Body of pancreas (tissue), 4 donors: ENCODE results near the gene DOP1B.

Experiments
- CTCF ChIP-seq, 7 experiments: fragments of 450-650 bp in 4 of 7; fragments of 200-600 bp in 3 of 7; sonication (generic) in 3 of 7; IDR thresholded peaks; one replicate each; pipeline ENCODE4 v1.5.1; 2016 to 2019; ENCODE audit warnings: antibody characterized with exemption in 7 of 7
- POLR2A ChIP-seq, 3 donors: fragments of 450-650 bp; IDR thresholded peaks; one replicate each; pipeline ENCODE4 v1.6.1; 2016; ENCODE audit warnings: antibody characterized with exemption in 3 of 3, mild to moderate bottlenecking in 2 of 3

DNA sequence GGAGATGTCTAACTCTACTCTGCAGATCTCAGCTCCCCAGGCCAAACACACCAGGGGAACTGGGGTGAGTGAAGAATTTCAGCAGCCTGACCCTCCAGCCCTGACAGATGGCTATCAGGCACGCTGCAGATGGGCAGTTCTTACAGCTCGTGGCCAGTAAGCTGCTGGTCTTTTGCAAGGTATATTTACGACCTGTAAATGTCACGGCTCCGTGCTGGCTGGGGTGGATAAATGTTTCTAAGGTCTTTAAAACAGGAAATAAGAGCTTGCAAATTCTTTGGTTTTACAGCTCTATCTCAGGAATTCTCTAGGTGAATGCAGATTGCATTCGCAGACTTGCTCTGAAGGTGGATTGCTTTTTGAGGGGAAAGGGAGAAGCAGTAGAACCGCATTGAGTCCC lies 10.1 kb downstream of the DOP1B start:
- TF ChIP-seq CTCF (IDR thresholded peaks at IDR 0.05) (no peak), POLR2A (IDR thresholded peaks at IDR 0.05) (no peak)
